HG02884 (cell line): ENCODE measurements around the gene PNCK.
"Not testable (repeated sequence)": the region's sequence is repeated elsewhere in the genome, so short reads cannot be mapped to it uniquely, and the experiment has no call there.

Source experiments
- ATAC-seq: cut with Tn5 transposase; IDR thresholded peaks from one replicate; pipeline ENCODE4 v1.9.1; 2021; ENCODE audit warnings: mild to moderate bottlenecking, moderate library complexity; ENCODE audit not compliant: unreplicated experiment

Gene PNCK

GRCh38 chrX:153673428-153674218 lies at the start of gene PNCK:
Gene PNCK, minus strand, starts transcription at chrX:153673813. Its CDS starts 737 bp downstream, at chrX:153673076.
- ATAC-seq = no peak

GRCh38 chrX:153722704-153723350 lies 49.2 kb upstream of the PNCK start:
- ATAC-seq = no peak

- ATAC-seq = no peak
Observed at GRCh38 chrX:153719701-153720100, 46.1 kb upstream of the PNCK start.

- no peak for ATAC-seq
Observed at GRCh38 chrX:153719238-153719637, 45.6 kb upstream of the PNCK start.

GRCh38 chrX:153717445-153717844 lies 43.8 kb upstream of the PNCK start:
- ATAC-seq = no peak

- ATAC-seq = no peak
Observed at GRCh38 chrX:153714256-153714655, 40.6 kb upstream of the PNCK start.

GRCh38 chrX:153709726-153710674 lies 36.4 kb upstream of the PNCK start:
- ATAC-seq = no peak

- ATAC-seq = no peak
Observed at GRCh38 chrX:153708415-153708814, 34.8 kb upstream of the PNCK start.

GRCh38 chrX:153707406-153707805 lies 33.8 kb upstream of the PNCK start:
- ATAC-seq = no peak

- ATAC-seq = no peak
Observed at GRCh38 chrX:153706799-153707198, 33.2 kb upstream of the PNCK start.

GRCh38 chrX:153705403-153706060 lies 31.9 kb upstream of the PNCK start:
- not testable (repeated sequence) for ATAC-seq

GRCh38 chrX:153704631-153705402 lies 31.2 kb upstream of the PNCK start:
- ATAC-seq = not testable (repeated sequence)

GRCh38 chrX:153704021-153704526 lies 30.5 kb upstream of the PNCK start:
- no peak for ATAC-seq

- ATAC-seq = no peak
Observed at GRCh38 chrX:153703036-153703370, 29.4 kb upstream of the PNCK start.

- no peak for ATAC-seq
Observed at GRCh38 chrX:153702336-153703035, 28.9 kb upstream of the PNCK start.

- ATAC-seq = no peak
Observed at GRCh38 chrX:153701706-153702105, 28.1 kb upstream of the PNCK start.

GRCh38 chrX:153700967-153701366 lies 27.4 kb upstream of the PNCK start:
- no peak for ATAC-seq

GRCh38 chrX:153700376-153700945 lies 26.8 kb upstream of the PNCK start:
- ATAC-seq = no peak

- not testable (repeated sequence) for ATAC-seq
Observed at GRCh38 chrX:153699784-153700371, 26.3 kb upstream of the PNCK start.
